C4-2B (cell line): ENCODE measurements around the gene ANO10.

Experiments
- H3K27ac ChIP-seq: fragments of 450-650 bp; 2 replicates; pipeline ENCODE4 v1.5.1; 2017
- ZFX ChIP-seq: fragments of 450-650 bp; IDR thresholded peaks from 2 replicates; pipeline ENCODE4 v1.6.1; 2017
- TF ChIP-seq, protein P1 (sequence below): fragments of 450-650 bp; conservative IDR thresholded peaks from 2 replicates; pipeline ENCODE4 v1.5.1; 2017; ENCODE audit warnings: mild to moderate bottlenecking

The ANO10 gene

DNA sequence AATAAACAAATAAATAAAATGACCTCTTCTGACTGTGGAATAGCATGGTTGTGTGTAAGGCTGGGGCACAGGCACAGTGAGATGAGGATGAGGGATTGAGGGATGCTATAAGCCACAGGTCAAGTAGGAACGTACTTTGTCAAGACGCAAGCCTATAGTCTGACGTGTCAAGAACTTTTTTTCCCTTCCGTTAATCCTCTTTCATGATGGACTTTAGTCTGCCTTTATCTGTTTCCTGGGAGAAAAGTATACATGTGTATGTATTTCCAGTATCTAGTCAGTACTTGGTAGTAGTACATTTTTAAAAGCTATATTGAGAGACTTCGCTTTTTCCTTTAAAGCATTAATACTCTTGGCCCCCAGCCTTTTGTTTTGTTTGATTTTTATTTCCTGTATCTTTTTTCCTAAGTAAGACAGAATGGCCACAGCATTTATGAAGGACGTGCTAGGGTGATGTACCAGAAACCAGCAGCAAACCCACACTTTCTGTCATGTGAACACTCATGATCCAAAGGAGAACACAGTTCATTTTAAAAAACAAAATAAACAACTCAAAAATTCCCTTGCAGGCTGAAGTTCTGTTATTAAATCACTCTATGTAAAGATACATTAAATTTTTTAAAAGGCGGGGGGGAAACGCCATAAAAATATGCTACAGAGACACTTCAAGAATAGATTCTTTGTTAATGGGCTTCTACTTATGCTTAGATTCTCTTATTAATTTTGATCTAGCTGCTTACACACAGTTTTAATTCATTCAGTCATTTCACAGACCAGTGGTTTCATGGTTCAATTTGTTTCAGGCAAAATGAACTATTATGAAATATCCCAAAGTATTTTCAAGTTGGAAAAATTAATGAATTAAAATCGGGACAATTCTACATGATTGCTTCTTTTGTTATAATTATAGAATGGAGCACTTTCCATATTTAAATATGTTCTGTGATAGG, 220.8 kb downstream of the ANO10 start:
- TF ChIP-seq ZFX, result no peak
- TF ChIP-seq, protein P1, sequence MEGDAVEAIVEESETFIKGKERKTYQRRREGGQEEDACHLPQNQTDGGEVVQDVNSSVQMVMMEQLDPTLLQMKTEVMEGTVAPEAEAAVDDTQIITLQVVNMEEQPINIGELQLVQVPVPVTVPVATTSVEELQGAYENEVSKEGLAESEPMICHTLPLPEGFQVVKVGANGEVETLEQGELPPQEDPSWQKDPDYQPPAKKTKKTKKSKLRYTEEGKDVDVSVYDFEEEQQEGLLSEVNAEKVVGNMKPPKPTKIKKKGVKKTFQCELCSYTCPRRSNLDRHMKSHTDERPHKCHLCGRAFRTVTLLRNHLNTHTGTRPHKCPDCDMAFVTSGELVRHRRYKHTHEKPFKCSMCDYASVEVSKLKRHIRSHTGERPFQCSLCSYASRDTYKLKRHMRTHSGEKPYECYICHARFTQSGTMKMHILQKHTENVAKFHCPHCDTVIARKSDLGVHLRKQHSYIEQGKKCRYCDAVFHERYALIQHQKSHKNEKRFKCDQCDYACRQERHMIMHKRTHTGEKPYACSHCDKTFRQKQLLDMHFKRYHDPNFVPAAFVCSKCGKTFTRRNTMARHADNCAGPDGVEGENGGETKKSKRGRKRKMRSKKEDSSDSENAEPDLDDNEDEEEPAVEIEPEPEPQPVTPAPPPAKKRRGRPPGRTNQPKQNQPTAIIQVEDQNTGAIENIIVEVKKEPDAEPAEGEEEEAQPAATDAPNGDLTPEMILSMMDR, result no peak
- no peak overlapping the region for H3K27ac ChIP-seq

DNA sequence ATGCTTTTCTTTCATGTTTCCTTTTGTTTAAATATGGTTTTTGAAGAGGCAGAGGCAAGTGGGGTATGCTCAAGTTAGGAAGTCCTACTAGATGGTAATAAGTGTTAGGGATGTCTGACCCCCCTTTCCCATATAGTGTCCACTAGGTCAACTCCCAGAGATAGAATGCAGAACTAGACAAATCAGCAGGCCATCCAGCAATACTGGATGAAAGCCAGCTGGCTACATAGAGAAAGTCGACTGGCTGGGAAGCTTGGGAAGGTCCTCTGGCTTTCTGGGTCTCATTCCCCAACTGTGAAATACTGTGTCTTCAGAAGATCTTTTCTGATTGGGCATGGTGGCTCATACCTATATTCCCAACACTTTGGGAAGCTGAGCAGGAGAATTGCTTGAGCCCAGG, 221.6 kb downstream of the ANO10 start:
- no peak overlapping the region for H3K27ac ChIP-seq
- no peak for TF ChIP-seq ZFX
- TF ChIP-seq, protein P1, result no peak

DNA sequence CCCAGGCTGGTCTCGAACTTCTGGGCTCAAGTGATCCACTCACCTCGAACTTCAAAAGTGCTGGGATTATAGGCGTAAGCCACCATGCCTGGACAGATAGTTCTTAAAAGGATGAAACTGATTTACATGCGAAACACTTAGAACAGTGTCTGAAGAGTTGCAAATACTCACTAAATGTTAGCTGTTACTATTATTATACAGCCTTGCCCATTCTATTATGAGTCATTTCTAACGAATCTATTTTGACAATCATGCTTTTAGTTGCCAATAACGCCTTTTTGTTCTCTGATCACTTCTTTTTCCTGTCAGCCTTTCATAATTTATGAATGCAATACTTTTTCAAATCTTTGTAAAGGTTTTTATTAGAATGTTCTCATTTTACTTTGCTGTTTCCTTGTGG, 222.8 kb downstream of the ANO10 start:
- no peak overlapping the region for H3K27ac ChIP-seq
- TF ChIP-seq, protein P1, result no peak
- TF ChIP-seq ZFX, result no peak

DNA sequence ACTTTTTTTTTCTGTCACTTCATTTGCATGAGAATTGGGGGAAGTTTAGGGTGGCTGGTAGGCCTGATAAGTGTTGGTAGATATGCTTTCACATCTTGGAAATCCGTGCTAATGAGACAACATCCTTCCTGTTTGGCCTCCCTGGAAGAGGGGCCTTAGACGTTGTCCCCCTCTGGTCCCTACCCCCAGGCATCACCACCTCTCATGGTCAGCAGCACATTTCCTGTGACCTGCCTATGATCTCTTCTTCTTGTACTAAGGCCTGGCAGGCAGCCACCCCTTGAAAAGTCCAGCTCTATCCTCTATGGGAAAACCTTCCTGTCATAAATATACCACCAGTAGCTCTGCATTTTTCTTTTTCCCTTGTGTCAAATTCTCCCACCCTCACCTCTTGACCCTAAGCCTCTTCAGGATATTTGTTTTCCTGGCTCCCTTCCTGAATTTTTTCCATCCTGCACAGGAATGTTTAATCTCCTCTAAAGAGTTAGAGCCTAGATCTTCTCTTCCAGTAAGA, 227.7 kb downstream of the ANO10 start:
- H3K27ac ChIP-seq, result no peak overlapping the region; the same call in 1 of the 2 replicates

DNA sequence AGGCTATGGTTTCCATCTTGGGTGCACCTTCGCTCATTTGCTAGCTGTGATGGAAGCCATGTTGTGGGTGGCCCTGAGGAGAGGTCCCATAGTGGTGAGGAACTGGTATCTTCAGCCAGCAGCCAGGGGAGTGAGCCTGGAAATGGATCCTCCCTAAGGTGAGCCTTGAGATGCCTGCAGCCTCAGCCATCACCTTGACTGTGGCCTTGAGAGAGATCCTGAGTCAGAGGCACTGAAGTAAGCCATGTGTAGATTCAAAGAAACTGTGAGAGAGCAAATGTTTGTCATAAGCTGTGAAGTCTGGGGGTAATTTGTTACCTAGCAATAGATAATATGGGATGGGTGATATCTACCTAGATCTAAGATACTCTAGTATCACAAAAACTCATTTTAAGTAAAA, 230.2 kb downstream of the ANO10 start:
- no peak for TF ChIP-seq ZFX
- TF ChIP-seq, protein P1, result no peak
- no peak overlapping the region for H3K27ac ChIP-seq

More for the DNA sequence above, 227.7 kb downstream of the ANO10 start:
- TF ChIP-seq, protein P1, result no peak
- no peak for TF ChIP-seq ZFX

DNA sequence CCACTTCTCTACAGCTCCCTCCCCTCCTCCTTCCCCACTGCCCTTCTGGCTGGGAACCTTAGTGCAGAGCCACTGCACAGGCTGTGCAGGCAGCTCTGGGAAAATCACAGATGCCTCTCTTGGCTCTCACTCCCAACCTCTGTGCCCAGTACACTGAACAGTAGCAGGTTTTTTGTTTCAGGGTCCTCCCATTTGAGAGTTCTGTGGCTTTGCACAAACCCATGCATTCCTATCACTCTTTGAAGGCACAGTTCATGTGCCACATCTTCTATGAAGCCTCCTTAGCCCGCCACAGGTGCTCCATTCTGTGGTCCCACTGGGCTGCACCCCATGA, 231.6 kb downstream of the ANO10 start:
- no peak for TF ChIP-seq ZFX
- TF ChIP-seq, protein P1, result no peak
- no peak overlapping the region for H3K27ac ChIP-seq
